Non-pigmented ciliary epithelial cell (primary cell): ENCODE results near the gene CLDN4.

Experiments used
- DNase-seq: peaks from one replicate; pipeline ENCODE4 v3.0.0-alpha.2; 2010; ENCODE audit warnings: low read depth

The CLDN4 gene

DNA sequence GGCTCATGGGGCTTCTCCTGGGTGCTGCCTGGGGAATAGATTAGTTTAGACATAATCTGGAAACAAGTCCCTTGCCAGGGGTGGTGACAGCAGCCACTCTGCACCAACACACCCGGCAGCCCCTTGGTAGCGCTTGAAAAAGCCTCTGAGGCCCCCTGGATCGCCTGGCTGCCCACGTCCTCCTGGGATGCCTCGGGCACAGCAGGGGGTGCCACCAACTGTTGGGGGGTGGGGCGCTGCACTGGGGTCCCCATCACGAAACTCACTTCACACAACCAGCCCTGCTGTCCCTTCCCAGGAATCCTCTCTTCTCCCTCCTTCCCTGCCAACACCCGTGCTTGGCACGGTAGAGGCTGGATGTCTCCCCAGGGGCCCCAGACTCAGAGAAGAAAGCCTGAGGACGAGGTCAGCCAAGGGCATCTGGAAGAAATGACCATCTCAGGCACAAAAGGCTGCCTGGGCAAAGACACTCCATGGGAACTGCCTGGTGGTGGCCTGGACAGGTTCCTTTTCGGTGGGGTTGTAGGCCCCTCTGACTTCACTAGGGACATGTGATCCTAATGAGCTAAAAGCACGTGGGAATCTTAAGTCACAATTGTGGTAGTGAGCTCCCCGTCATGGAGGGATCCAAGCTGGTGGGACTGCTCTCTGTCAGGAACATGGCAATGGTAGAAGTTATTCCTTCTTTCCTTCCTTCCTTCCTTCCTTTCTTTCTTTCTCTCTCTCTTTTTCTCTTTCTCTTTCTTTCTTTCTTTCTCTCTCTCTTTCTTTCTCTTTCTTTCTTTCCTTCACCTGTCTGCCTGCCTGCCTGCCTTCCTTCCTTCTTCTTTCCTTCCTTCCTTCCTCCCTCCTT is 41.5 kb downstream of the CLDN4 start:
- no peak for DNase-seq

DNA sequence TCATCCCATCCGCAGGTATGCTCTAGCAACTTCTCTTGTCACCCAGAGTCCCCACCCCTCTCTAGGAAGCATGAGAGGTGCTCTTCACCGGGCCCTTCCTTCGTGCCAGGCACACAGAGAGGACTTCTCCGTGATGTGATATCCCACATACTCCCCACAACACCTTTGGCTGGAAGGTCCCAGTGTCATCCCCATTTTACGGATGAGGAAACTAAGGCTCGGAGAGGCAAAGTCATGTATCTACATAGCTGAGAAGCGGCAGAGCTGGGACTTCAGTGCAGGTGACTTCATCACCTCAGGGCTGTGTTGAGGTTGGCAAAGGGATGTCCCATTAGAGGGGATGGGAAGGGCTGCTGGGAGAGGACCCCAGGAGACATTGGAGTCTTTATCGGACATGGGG is 45.6 kb downstream of the CLDN4 start:
- no peak for DNase-seq

DNA sequence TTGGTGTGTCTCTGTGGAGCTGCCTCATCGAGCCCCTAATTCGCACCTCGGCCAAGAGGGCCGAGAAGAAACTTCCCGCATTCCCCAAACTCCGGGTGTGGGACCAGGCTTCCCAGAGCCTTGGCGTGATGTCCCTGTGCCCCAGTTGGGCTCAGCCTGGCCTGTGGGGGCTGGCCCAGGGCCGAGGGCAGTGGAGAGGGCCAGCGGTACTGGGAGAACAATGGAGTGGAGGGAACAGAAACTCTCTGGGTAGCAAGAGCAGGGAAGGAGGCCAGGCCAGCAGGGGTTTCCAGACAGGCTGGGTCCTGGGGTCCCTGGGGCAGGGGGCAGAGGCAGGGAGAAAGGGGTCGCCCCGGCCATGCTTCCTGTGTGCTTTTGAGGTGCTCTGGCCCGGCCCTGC is 46.2 kb downstream of the CLDN4 start:
- DNase-seq, result no peak

DNA sequence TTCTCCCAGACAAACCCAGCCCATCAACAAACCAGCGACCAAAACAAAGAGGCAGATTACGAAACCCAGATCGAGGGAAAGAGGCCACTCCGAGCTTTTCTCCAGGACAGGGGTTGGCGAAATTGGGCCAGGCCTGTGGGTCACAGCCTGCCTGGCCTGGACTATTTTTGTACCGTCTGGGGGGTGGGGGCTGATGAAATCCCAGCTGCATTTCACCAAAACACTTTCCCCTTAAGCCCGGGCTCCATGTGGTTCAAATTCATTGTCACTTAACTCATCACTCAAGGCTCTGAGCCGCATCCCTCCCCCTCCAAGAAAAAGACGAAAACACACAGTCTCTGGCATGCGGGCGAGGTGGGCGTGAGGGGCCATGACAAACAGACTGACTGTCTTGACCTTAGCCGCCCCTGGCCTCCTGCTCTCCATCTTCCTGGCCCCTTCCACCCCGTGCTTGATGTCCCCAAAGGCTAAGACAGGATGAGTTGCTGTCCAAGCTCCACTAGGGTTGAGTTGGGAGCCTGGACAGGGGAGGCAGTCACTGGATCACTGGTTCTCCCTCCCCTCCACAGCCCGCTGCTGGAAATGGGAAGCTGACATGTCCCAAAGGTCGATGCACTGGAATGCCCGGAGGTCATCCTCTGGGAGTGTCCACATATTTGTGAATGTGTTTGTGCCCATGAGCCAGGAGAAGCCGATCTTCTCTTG is 49.3 kb downstream of the CLDN4 start:
- DNase-seq, result no peak

DNA sequence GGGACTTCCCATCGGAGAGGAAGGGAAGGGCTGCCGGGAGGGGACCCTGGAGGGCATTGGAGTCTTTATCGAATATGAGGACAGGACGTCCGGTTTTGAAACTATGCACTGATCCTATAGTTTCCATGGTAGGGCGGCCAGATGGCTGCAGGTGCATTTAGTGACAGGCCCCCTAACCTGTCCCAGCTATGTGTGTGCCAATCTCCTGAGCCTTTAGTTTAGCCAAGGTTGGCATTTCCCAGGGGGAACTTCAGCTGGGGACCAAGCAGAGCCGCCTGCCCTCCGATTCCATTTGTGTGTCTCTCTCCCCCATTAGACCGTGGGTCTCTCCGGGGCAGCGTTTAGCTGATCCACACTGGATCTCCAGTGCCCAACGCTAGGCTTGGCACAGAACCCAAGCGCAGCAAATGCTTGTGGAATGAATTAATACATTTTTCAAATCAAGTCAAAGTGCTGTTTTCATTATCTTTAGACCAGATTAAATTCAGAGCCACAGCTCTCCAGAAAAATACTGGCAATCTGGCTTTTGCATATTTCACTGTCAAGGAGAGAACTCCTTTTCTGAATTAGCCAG is 50.0 kb downstream of the CLDN4 start:
- no peak for DNase-seq

DNA sequence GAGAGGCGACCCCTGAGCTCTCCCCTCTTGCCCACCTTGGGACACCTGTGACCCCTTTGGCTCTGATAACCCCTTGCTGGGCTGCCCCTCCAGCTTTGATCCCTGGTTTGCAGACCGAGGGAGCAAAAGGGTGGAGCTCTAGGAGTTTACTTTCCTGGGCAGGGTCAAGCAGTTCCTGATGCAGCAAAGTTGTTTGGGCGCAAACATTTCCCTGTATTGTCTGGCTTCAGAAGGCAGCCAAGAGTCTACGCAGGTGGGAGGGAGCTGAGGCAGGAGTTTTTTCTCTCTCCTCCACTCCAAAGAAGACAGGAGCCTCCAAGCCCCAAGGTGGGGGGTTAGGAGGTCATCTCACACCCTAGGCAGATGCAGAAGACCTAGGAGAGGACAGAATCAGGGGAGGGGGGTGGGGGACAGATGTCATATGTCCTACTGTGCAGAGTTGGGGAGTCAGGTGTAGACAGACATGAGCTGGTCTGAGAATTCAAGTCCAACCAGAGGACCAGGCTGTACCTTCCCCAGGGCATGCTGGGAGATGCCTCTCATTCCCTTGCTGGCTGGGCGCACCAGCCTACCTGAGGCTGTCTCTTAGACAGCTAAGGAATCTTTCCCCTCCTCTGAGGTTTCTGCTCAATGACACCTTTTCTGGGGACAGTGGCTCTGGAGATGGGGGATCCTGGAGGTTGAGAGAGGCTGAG is 50.7 kb downstream of the CLDN4 start:
- DNase-seq, result no peak

DNA sequence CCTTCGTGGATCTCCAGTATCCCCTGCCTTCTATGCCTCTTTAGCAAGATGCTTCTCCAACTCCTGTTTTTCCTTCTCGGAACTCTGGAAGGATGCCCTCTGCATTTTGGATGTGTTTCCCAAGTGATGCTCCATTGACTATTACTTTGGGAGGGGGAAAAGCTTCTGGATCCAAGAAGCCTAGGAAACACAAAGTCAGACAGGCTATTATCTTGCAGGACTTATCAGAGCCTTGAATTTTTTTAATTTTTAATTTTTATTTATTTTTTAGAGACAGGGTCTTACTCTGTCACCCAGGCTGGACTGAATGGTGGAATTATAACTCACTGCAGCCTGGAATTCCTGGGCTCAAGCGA is 51.2 kb downstream of the CLDN4 start:
- no peak for DNase-seq
